ENCODE data around the gene RASSF9. TPM values are rescaled to one million over a fixed set of nuclear protein-coding genes. Genes with fewer than 3 reads are reported as not detected.

RASSF9 gene
- total RNA-seq, 4 donors from 2014 or later, result 1.6 to 6.1 (median 2.5) TPM

DNA sequence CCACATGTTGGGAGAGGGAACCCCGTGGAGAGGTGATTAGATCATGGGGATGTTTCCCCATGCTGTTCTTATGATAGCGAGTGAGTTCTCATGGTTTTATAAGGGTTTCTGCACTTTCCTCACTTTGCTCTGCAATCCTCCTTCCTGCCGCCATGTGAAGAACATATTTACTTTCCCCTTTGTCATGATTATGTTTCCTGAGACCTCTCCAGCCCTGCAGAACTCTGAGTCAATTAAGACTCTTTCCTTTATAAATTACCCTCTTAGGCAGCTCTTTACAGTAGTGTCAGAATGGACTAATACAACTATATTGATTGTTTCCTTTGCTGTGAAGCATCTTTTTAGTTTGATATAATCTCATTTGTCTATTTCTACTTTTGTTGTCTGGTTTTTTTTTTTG, 13.1 kb upstream of the RASSF9 start:
- H3K4me1 ChIP-seq, result no peaks in the 10 kb centered on the region
- no peak for ATAC-seq
- WGBS, 2 donors (ENCODE audit: low coverage in 1 of 2), result 31 to 75% methylated on average over 3 of the region's 3 CpGs
- H3K36me3 ChIP-seq, result no peaks in the 10 kb centered on the region
- H3K4me3 ChIP-seq, result no peak overlapping the region
- H3K27ac ChIP-seq, result no peak overlapping the region
- TF ChIP-seq, protein P1, sequence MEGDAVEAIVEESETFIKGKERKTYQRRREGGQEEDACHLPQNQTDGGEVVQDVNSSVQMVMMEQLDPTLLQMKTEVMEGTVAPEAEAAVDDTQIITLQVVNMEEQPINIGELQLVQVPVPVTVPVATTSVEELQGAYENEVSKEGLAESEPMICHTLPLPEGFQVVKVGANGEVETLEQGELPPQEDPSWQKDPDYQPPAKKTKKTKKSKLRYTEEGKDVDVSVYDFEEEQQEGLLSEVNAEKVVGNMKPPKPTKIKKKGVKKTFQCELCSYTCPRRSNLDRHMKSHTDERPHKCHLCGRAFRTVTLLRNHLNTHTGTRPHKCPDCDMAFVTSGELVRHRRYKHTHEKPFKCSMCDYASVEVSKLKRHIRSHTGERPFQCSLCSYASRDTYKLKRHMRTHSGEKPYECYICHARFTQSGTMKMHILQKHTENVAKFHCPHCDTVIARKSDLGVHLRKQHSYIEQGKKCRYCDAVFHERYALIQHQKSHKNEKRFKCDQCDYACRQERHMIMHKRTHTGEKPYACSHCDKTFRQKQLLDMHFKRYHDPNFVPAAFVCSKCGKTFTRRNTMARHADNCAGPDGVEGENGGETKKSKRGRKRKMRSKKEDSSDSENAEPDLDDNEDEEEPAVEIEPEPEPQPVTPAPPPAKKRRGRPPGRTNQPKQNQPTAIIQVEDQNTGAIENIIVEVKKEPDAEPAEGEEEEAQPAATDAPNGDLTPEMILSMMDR (IDR thresholded peaks at IDR 0.05), result no peak
- TF ChIP-seq POLR2AphosphoS5 (IDR thresholded peaks at IDR 0.05) (no peak), POLR2A (IDR thresholded peaks at IDR 0.05) (no peak), EP300 (IDR thresholded peaks at IDR 0.05) (no peak)
- no peaks in the 10 kb centered on the region for H3K9me3 ChIP-seq
- H3K27me3 ChIP-seq, result no peaks in the 10 kb centered on the region

DNA sequence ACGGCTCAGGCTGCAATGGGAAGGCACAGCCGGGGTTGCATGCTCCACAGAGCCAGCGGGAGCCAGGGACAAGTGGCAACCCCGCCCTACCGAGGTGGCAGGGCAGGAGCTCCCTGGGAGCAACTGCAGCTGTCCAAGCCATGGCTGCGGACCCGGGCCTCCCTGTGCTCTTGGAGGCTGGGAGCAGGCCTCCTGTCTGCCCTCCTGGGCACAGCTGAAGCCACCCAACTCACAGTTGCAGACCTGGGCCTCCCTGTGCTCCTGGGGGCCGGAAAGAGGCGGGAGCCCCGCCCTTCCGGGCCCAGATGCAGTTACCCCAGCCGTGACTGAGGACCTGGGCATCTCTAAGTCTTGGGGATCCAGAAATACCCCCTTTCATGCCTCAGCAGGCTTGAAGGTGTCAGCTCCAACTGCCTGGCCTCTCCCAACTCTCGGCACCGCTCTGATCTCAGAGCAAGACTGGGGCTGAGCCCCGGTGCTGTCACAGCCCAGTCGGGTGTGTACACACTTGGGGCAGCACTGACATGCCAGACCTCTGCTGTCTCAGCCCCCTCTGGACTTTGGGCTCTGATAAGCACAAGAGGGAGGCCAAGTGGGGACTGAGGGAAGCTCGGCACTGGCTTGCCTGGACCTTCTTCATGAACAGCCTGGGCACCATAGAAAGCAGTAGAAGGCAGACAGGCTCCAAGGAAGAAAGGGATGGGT, 7.5 kb upstream of the RASSF9 start:
- no peak overlapping the region for H3K27ac ChIP-seq
- TF ChIP-seq POLR2AphosphoS5 (IDR thresholded peaks at IDR 0.05) (no peak), POLR2A (IDR thresholded peaks at IDR 0.05) (no peak), EP300 (IDR thresholded peaks at IDR 0.05) (no peak)
- TF ChIP-seq, protein P1 (IDR thresholded peaks at IDR 0.05), result no peak
- no peaks in the 10 kb centered on the region for H3K9me3 ChIP-seq
- no peak overlapping the region for H3K4me3 ChIP-seq
- 100% methylated on average over 1 of the region's 17 CpGs; no CpG with 5 or more reads in 1 of the 2 donors for WGBS, 2 donors (ENCODE audit: low coverage in 1 of 2)
- peaks cover 3% of the 10 kb centered on the region for H3K27me3 ChIP-seq
- H3K4me1 ChIP-seq, result no peaks in the 10 kb centered on the region
- no peaks in the 10 kb centered on the region for H3K36me3 ChIP-seq
- no peak for ATAC-seq

DNA sequence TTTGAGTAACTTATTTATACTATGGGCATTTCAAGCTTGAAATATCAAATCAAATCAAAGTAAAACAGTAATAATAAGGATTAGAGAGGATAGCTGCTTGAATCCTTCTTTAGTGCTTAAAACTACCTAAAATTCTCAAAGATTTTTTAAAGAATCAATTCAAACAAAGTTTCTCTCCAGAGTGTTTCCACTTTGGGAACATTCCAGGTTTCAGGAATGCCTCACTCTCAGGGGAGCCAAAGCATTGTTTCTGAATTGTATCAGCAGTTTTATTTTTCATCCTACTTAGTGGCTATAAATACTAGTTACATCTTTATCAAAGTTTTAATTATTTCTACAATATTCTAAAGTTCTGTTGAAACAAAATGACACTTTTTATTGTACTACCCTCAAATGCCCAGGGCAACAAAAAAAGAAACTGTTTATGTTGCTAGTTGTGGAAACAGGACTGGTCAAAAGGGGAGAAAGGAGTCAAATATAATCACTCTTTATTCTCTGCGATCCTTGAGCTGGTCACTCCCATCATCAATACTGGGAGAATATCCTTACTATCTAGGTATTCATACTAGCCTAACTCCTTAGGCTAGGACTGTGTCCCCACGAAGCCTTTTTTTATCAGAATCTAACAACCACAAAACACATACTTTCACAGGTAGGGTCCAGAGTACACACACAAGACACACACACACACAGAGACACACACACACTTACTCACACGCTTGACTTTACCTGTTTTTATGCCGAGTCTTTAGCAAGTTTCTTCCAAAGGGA, 598 bp downstream of the RASSF9 start:
- WGBS, 2 donors (ENCODE audit: low coverage in 1 of 2), result 13 to 19% methylated on average over 2 to 4 of the region's 4 CpGs
- peak; percentile 29 for ATAC-seq
- Histone ChIP-seq H3K36me3 (no peaks in the 10 kb centered on the region), H3K4me1 (peaks cover 0 to 19% (median 0%) of the 10 kb centered on the region in 3 donors), H3K9me3 (no peaks in the 10 kb centered on the region), H3K27ac (peak overlapping the region; percentile 60 to 74 (median 64)), H3K27me3 (no peaks in the 10 kb centered on the region), H3K4me3 (peak overlapping the region; percentile 47 to 57)
- TF ChIP-seq POLR2AphosphoS5 (IDR thresholded peaks at IDR 0.05) (no peak), EP300 (IDR thresholded peaks at IDR 0.05) (no peak), POLR2A (IDR thresholded peaks at IDR 0.05) (no peak)
- TF ChIP-seq, protein P1 (IDR thresholded peaks at IDR 0.05), result no peak

DNA sequence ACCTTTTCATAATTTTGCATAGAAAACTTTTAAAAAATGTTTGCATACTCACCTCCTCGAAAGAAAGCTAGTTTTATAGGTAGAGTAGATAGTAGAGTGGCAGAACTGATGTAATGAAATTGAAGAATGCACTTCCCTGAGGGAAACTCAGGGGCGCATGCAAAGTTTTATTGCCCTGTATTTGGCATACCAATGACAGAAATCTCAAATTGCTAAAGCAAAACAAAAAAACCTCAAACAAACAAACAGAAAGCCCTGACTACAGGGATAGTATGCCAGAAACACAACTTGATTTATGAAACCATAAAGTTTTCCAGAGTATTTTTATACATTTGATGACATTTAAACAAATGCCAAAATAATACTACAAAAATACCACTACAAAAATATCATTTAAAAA, 1.8 kb downstream of the RASSF9 start:
- TF ChIP-seq POLR2AphosphoS5 (IDR thresholded peaks at IDR 0.05), result no peak
- no peak for TF ChIP-seq EP300 (IDR thresholded peaks at IDR 0.05)
- TF ChIP-seq, protein P1 (IDR thresholded peaks at IDR 0.05), result no peak
- TF ChIP-seq POLR2A (IDR thresholded peaks at IDR 0.05), result no peak
- no peak overlapping the region for H3K27ac ChIP-seq
- WGBS, 2 donors (ENCODE audit: low coverage in 1 of 2), result 78 to 92% methylated on average over 2 of the region's 2 CpGs
- no peaks in the 10 kb centered on the region for H3K27me3 ChIP-seq
- no peaks in the 10 kb centered on the region for H3K9me3 ChIP-seq
- H3K4me1 ChIP-seq, result peaks cover 0 to 19% (median 0%) of the 10 kb centered on the region in 3 donors
- ATAC-seq, result no peak
- peak overlapping the region in 1 of 2 donors; percentile 47 for H3K4me3 ChIP-seq
- H3K36me3 ChIP-seq, result no peaks in the 10 kb centered on the region

Measured in gastroesophageal sphincter (tissue), 4 donors.